Panc1 (cell line): ENCODE measurements around the gene CT45A3. TPM values are rescaled to one million over a fixed set of nuclear protein-coding genes. Genes with fewer than 3 reads are reported as not detected.
"Not testable (repeated sequence)": the region's sequence is repeated elsewhere in the genome, so short reads cannot be mapped to it uniquely, and the experiment has no call there.

Source experiments
- ATAC-seq: fragments of 200-7000 bp; cut with Tn5 transposase; 2 replicates; pipeline ENCODE4 v1.9.1; 2020; ENCODE audit warnings: mild to moderate bottlenecking, moderate library complexity
- BruUV-seq: library from RNA; stranded (reverse); fragments of 400-500 nt; replicated peaks from 2 replicates; lab custom pipeline; 2021; lab: Mats Ljungman, UMichigan
- CTCF ChIA-PET: fragments of 300-600 bp; sonication (Branson Sonifier 250); formaldehyde crosslinking; loops from one replicate; lab custom pipeline; 2022; ENCODE audit warnings: antibody characterized with exemption; lab: Charles Lee
- POLR2A ChIA-PET: fragments of 300-600 bp; sonication (Branson Sonifier 250); formaldehyde crosslinking; loops from one replicate; lab custom pipeline; 2022; ENCODE audit warnings: antibody characterized with exemption; lab: Charles Lee
- DNase-seq: peaks from one replicate; pipeline ENCODE4 v3.0.0-alpha.2; 2010; ENCODE audit warnings: low read depth, low spot score
- H3K27ac ChIP-seq: 2 replicates; pipeline ENCODE4 v1.5.1; 2011; ENCODE audit warnings: mild to moderate bottlenecking, low read length, inconsistent platforms
- H3K27me3 ChIP-seq: fragments of 200-500 bp; sonication (Bioruptor generic); 2 replicates; pipeline ENCODE4 v1.6.0; 2014; ENCODE audit warnings: low read length, inconsistent platforms; ENCODE audit not compliant: control insufficient read depth, insufficient read depth
- H3K36me3 ChIP-seq: fragments of 200-500 bp; sonication (Bioruptor generic); 2 replicates; pipeline ENCODE4 v1.5.1; 2014; ENCODE audit warnings: inconsistent platforms, mild to moderate bottlenecking, low read length, moderate library complexity; ENCODE audit not compliant: control insufficient read depth, insufficient read depth
- H3K4me1 ChIP-seq: 2 replicates; pipeline ENCODE4 v1.5.1; 2011; ENCODE audit warnings: inconsistent platforms, mild to moderate bottlenecking, low read length, moderate library complexity; ENCODE audit not compliant: control insufficient read depth, insufficient read depth
- H3K4me3 ChIP-seq, 2 experiments: 2 replicates each; pipeline ENCODE4 v1.5.1; 2011 to 2012; ENCODE audit warnings: low read depth in 2 of 2, low read length in 2 of 2, mild to moderate bottlenecking in 2 of 2, inconsistent platforms in 1 of 2, moderate library complexity in 1 of 2
- H3K9me3 ChIP-seq: fragments of 200-500 bp; sonication (Bioruptor generic); 2 replicates; pipeline ENCODE4 v1.5.1; 2014; ENCODE audit warnings: low read depth, mild to moderate bottlenecking, inconsistent platforms, low read length, moderate library complexity; ENCODE audit not compliant: control insufficient read depth, insufficient read depth
- POLR2AphosphoS5 ChIP-seq: IDR thresholded peaks from 2 replicates; pipeline ENCODE4 v1.6.1; 2012; ENCODE audit warnings: mild to moderate bottlenecking, low read depth, low read length, moderate library complexity
- SIN3A ChIP-seq: IDR thresholded peaks from 2 replicates; pipeline ENCODE4 v1.6.1; 2012; ENCODE audit warnings: low read depth, mild to moderate bottlenecking, low read length, moderate library complexity, borderline replicate concordance; ENCODE audit not compliant: insufficient read depth
- TCF7L2 ChIP-seq: IDR thresholded peaks from 2 replicates; pipeline ENCODE4 v1.6.1; 2011; ENCODE audit warnings: mild to moderate bottlenecking, low read depth, low read length, inconsistent platforms
- in situ Hi-C: cut with HindIII; loops from 2 replicates; pipeline ENCODE4 v1.10.0; 2016; ENCODE audit warnings: low sequenced_read_pairs, low pct_unique_long_range_greater_than_20kb
- intact Hi-C: fragments of 100-400 bp; cut with micrococcal nuclease; formaldehyde crosslinking; loops from one replicate; pipeline ENCODE4 v1.10.0; 2022; ENCODE audit not compliant: unreplicated experiment
- total RNA-seq: library from RNA; stranded (reverse); gene quantifications from one replicate; pipeline ENCODE4 v1.2.1, GENCODE V29; 2021; ENCODE audit not compliant: unreplicated experiment
- TF ChIP-seq, protein P1 (sequence below), 2 experiments: IDR thresholded peaks; 2 replicates each; pipeline ENCODE4 v1.6.1; 2011 to 2012; ENCODE audit warnings: low read depth in 2 of 2, control low read depth in 1 of 2, low read length in 1 of 2, mild to moderate bottlenecking in 1 of 2, moderate library complexity in 1 of 2; ENCODE audit not compliant: insufficient read depth in 1 of 2
- TF ChIP-seq, protein P2 (sequence below): fragments of 450-650 bp; IDR thresholded peaks from 2 replicates; pipeline ENCODE4 v1.5.1; 2017; ENCODE audit warnings: mild to moderate bottlenecking

Gene CT45A3
- total RNA-seq, 1 experiment from 2014 or later = not detected

DNA sequence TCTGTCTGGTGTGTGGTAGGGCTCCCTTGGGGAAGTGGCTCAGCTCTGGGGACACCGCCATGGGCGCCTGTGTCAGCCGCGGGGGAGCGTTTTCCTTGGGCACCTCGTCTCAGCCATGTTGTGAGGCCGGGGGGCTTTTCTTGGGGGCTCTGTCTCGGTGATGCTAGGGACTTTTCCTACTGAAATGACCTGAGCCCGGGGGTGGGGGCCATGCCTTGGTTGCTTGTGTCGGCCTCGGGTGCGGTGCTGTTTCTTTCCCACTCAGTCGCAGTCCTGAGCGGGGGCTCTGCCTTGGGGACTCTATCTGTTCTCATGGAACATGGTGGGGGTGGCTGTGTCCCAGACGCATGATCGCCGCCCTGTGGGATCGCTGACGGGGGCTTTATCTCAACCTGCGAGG is 54.2 kb downstream of the CT45A3 start:
- Histone ChIP-seq H3K27ac (no peak overlapping the region), H3K9me3 (no peaks in the 10 kb centered on the region), H3K36me3 (no peaks in the 10 kb centered on the region), H3K4me3 (no peak overlapping the region), H3K27me3 (no peaks in the 10 kb centered on the region), H3K4me1 (no peaks in the 10 kb centered on the region)
- in situ Hi-C loops (no loop called here), intact Hi-C loops (no loop called here)
- ATAC-seq (no peak), DNase-seq (no peak)
- ChIA-PET POLR2A (no interaction called here), CTCF (interaction anchor here (0.7 kb wide), 1 partner anchor 398 kb away, joined by 3 read pairs; no protein-coding TSS in a partner anchor)
- no TSS peak for BruUV-seq
- TF ChIP-seq, protein P1, sequence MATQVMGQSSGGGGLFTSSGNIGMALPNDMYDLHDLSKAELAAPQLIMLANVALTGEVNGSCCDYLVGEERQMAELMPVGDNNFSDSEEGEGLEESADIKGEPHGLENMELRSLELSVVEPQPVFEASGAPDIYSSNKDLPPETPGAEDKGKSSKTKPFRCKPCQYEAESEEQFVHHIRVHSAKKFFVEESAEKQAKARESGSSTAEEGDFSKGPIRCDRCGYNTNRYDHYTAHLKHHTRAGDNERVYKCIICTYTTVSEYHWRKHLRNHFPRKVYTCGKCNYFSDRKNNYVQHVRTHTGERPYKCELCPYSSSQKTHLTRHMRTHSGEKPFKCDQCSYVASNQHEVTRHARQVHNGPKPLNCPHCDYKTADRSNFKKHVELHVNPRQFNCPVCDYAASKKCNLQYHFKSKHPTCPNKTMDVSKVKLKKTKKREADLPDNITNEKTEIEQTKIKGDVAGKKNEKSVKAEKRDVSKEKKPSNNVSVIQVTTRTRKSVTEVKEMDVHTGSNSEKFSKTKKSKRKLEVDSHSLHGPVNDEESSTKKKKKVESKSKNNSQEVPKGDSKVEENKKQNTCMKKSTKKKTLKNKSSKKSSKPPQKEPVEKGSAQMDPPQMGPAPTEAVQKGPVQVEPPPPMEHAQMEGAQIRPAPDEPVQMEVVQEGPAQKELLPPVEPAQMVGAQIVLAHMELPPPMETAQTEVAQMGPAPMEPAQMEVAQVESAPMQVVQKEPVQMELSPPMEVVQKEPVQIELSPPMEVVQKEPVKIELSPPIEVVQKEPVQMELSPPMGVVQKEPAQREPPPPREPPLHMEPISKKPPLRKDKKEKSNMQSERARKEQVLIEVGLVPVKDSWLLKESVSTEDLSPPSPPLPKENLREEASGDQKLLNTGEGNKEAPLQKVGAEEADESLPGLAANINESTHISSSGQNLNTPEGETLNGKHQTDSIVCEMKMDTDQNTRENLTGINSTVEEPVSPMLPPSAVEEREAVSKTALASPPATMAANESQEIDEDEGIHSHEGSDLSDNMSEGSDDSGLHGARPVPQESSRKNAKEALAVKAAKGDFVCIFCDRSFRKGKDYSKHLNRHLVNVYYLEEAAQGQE (IDR thresholded peaks at IDR 0.05; ENCODE audit: insufficient read depth in 1 of 2, low read depth in 2 of 2, low read length in 1 of 2) = no peak
- no peak for TF ChIP-seq SIN3A
- TF ChIP-seq POLR2AphosphoS5 = no peak
- TF ChIP-seq, protein P2, sequence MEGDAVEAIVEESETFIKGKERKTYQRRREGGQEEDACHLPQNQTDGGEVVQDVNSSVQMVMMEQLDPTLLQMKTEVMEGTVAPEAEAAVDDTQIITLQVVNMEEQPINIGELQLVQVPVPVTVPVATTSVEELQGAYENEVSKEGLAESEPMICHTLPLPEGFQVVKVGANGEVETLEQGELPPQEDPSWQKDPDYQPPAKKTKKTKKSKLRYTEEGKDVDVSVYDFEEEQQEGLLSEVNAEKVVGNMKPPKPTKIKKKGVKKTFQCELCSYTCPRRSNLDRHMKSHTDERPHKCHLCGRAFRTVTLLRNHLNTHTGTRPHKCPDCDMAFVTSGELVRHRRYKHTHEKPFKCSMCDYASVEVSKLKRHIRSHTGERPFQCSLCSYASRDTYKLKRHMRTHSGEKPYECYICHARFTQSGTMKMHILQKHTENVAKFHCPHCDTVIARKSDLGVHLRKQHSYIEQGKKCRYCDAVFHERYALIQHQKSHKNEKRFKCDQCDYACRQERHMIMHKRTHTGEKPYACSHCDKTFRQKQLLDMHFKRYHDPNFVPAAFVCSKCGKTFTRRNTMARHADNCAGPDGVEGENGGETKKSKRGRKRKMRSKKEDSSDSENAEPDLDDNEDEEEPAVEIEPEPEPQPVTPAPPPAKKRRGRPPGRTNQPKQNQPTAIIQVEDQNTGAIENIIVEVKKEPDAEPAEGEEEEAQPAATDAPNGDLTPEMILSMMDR = no peak
- TF ChIP-seq TCF7L2 = no peak

DNA sequence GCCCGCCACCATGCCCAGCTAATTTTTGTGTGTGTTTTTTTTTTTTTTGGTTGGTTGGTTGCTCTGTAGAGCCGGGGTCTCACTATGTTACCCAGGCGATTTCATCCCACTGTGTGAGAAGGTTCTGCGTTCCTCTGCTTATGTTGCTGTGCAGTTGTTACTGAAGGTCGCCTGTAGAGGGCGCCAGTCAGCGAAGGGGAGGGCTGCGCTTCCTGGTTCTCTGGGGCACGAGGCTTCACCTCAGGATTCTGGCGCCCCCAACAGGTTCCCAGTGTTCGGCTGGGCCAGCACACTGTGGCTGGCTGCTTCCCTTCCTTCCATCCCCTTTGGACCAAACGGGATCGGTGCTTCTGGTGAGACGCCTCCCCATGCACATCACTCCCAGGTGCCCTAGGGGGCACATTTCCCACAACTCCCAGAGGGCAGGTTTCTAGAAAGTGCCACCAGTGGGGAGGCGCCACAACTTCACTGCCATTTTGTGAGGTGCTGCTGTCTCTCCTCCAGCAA is 54.8 kb downstream of the CT45A3 start, which contains the start of gene CT45A1:
TSS of gene CT45A1 (plus strand) at position 457 of the 507 bp plus-strand sequence. CDS start 5,302 bp downstream, outside the sequence.
- H3K9me3 ChIP-seq, CTCF ChIA-PET, BruUV-seq, intact Hi-C loops, in situ Hi-C loops, H3K4me1 ChIP-seq, DNase-seq, H3K27ac ChIP-seq, H3K27me3 ChIP-seq, H3K4me3 ChIP-seq, ATAC-seq, POLR2A ChIA-PET, H3K36me3 ChIP-seq: not testable (repeated sequence)
- TF ChIP-seq, protein P2 = peak; percentile 52

Other genes starting within 250 kb of the CT45A3 start
- gene INTS6L, start 247.5 kb downstream of the CT45A3 start, total RNA-seq = 19.6 TPM
- not detected for gene CT45A1, start 54.6 kb downstream of the CT45A3 start, total RNA-seq
- gene CT45A5, start 17.3 kb upstream of the CT45A3 start, total RNA-seq = not detected
- gene CT45A6, start 34.6 kb upstream of the CT45A3 start, total RNA-seq = not detected
- gene CT45A2, start 51.8 kb upstream of the CT45A3 start, total RNA-seq = not detected
- gene CT45A7, start 69.1 kb upstream of the CT45A3 start, total RNA-seq = not detected
- not detected for gene CT45A8, start 86.3 kb upstream of the CT45A3 start, total RNA-seq
- not detected for gene CT45A9, start 103.6 kb upstream of the CT45A3 start, total RNA-seq
- not detected for gene CT45A10, start 125.3 kb upstream of the CT45A3 start, total RNA-seq
- not detected for gene SAGE1, start 125.5 kb upstream of the CT45A3 start, total RNA-seq
- 31.4 TPM for gene MMGT1, start 205.8 kb upstream of the CT45A3 start, total RNA-seq
- gene SLC9A6, start 217.2 kb upstream of the CT45A3 start, total RNA-seq = 22.0 TPM